Common myeloid progenitor, CD34-positive (primary cell): ENCODE data around the gene GLT8D2.
"Not testable (repeated sequence)": the region's sequence is repeated elsewhere in the genome, so short reads cannot be mapped to it uniquely, and the experiment has no call there.

Source experiments
- CTCF ChIA-PET: fragments of 350-600 bp; sonication (Branson Sonifier 250); formaldehyde crosslinking; loops from one replicate; lab custom pipeline; 2021; ENCODE audit warnings: antibody characterized with exemption; lab: Charles Lee
- POLR2A ChIA-PET: fragments of 350-600 bp; sonication (Branson Sonifier 250); formaldehyde crosslinking; loops from one replicate; lab custom pipeline; 2021; ENCODE audit warnings: antibody characterized with exemption; lab: Charles Lee
- DNase-seq, 3 donors: peaks; one replicate each; pipeline versions ENCODE4 v3.0.0 to v3.0.0-alpha.2; 2013
- H3K27ac ChIP-seq, 2 experiments: 1 replicate in 1 of 2; 2 replicates in 1 of 2; pipeline ENCODE4 v1.7.0; 2013; ENCODE audit warnings: inconsistent platforms in 2 of 2, low read length in 2 of 2, mild to moderate bottlenecking in 2 of 2, low read depth in 1 of 2, moderate library complexity in 1 of 2; ENCODE audit not compliant: severe bottlenecking in 2 of 2, insufficient read depth in 1 of 2, poor library complexity in 1 of 2
- H3K27me3 ChIP-seq, 5 experiments: replicated peaks in 2 of 5; 1 replicate in 3 of 5; 2 replicates in 2 of 5; pipeline versions ENCODE4 v1.6.1 to v1.7.0; 2013; ENCODE audit warnings: low read length in 4 of 5, mild to moderate bottlenecking in 2 of 5, moderate library complexity in 2 of 5, inconsistent platforms in 1 of 5; ENCODE audit not compliant: insufficient read depth in 5 of 5, control insufficient read depth in 4 of 5
- H3K36me3 ChIP-seq, 4 experiments: 1 replicate in 2 of 4; 2 replicates in 2 of 4; pipeline versions ENCODE4 v1.6.1 to v1.7.0; 2013; ENCODE audit warnings: low read length in 3 of 4, control low read depth in 1 of 4, mild to moderate bottlenecking in 1 of 4; ENCODE audit not compliant: control insufficient read depth in 4 of 4, insufficient read depth in 4 of 4
- H3K4me1 ChIP-seq, 4 experiments: 1 replicate in 3 of 4; 2 replicates in 1 of 4; pipeline versions ENCODE4 v1.6.1 to v1.7.1; 2013; ENCODE audit warnings: low read length in 3 of 4, mild to moderate bottlenecking in 3 of 4, control low read depth in 1 of 4, inconsistent platforms in 1 of 4, moderate library complexity in 1 of 4; ENCODE audit not compliant: control insufficient read depth in 4 of 4, insufficient read depth in 4 of 4; ENCODE audit errors: control extremely low read depth in 1 of 4
- H3K4me3 ChIP-seq, 7 experiments: 1 replicate in 4 of 7; 2 replicates in 3 of 7; pipeline versions ENCODE4 v1.5.1 to v1.7.0; 2013; ENCODE audit warnings: mild to moderate bottlenecking in 7 of 7, low read length in 6 of 7, moderate library complexity in 6 of 7, inconsistent platforms in 2 of 7, low read depth in 2 of 7, control low read depth in 1 of 7; ENCODE audit not compliant: insufficient read depth in 4 of 7, control insufficient read depth in 1 of 7; ENCODE audit errors: extremely low read depth in 1 of 7
- H3K9me3 ChIP-seq, 5 experiments: 1 replicate in 4 of 5; 2 replicates in 1 of 5; pipeline versions ENCODE4 v1.6.1 to v1.7.1; 2013; ENCODE audit warnings: low read length in 4 of 5, mild to moderate bottlenecking in 2 of 5, inconsistent platforms in 1 of 5, low read depth in 1 of 5, moderate library complexity in 1 of 5; ENCODE audit not compliant: control insufficient read depth in 4 of 5, insufficient read depth in 2 of 5; ENCODE audit errors: control extremely low read depth in 1 of 5
- WGBS: methylation state at CpG from one replicate; pipeline ENCODE4 v1.1.5; 2013; ENCODE audit not compliant: insufficient coverage; 5-methylcytosine and 5-hydroxymethylcytosine counted together

The GLT8D2 gene

DNA sequence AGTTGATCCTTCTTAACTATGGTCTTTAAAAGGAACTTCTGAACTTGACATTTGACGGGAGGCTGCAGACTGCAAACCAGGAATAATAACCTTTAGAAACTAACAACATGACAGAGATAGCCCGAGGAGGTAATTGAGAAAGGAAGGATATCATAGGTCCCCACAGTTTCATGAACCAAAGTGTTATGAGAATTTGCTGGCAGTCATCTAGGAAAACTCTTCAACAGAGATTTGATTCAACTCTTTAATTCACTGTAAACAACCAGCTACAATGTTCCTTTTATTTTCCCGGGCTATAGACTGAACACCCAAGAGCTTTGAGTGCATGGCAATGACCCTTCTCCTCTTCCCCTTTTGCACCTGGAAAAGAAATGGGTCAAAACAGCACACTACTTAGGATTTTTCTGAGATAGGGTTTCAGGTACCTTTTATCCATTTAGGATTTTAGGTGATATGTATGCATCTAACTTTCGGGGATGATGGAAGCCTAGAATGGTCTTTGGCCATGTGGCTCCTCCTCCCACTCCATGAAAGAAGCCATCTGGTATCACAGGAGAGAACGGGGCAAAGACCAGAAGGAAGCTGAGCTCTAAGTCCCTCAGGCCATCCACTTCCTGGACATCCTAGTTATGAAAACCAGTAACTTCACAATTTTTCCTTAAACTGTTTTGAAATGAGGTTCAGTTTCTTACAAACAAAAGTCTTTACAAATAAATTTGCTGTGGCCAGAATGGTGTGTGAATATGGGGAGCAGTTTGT, 23.0 kb downstream of the GLT8D2 start:
- ChIA-PET POLR2A (no interaction called here), CTCF (no interaction called here)
- H3K9me3 ChIP-seq = peaks cover 2 to 8% (median 3%) of the 10 kb centered on the region in 5 experiments
- H3K36me3 ChIP-seq = no peaks in the 10 kb centered on the region
- no peak for DNase-seq
- no peaks in the 10 kb centered on the region for H3K4me1 ChIP-seq
- H3K27ac ChIP-seq = no peak overlapping the region
- no peaks in the 10 kb centered on the region for H3K27me3 ChIP-seq
- no peak overlapping the region for H3K4me3 ChIP-seq
- 48% methylated on average over 3 of the region's 5 CpGs for WGBS

DNA sequence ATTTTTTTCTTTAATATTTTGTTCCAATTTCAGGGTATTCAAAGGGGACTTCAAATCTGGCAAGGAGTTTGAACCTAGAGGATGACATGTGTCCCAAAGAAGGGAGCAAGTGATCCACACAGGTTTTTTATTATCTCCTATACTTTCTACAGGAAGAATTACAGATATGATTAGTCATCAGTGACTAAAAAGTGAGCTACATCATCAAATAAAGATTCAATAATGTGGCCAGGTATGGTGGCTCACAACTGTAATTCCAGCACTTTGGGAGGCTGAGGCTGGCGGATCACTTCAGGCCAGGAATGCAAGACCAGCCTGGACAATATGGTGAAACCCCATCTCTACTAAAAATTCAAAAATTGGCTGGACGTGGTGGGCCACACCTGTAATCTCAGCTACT, 24.2 kb downstream of the GLT8D2 start:
- no peak for DNase-seq
- Histone ChIP-seq H3K9me3 (peaks cover 2 to 8% (median 3%) of the 10 kb centered on the region in 5 experiments), H3K27me3 (no peaks in the 10 kb centered on the region), H3K4me1 (no peaks in the 10 kb centered on the region), H3K36me3 (no peaks in the 10 kb centered on the region), H3K4me3 (no peak overlapping the region), H3K27ac (no peak overlapping the region)
- ChIA-PET POLR2A (no interaction called here), CTCF (no interaction called here)
- 100% methylated on average over 2 of the region's 2 CpGs for WGBS

DNA sequence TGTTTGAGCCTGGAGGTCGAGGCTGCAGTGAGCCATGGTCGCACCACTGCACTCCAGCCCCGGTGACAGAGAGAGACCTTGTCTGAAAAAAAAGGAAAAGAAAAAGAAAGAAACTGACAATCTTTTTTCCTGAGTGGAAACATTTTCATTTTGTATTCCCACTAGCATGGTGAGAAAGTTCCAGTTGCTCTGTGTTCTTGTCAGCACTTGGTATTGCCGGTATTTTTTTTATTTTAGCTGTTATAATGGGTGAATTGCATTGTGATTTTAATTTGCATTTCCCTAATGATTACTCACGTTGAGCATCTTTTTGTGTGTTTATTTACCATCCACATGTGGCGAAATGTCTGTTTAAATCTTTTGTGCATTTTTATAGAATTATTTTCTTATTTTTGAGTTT, 25.6 kb downstream of the GLT8D2 start:
- H3K27me3 ChIP-seq = no peaks in the 10 kb centered on the region
- no peak for DNase-seq
- H3K4me1 ChIP-seq = no peaks in the 10 kb centered on the region
- H3K9me3 ChIP-seq = peaks cover 2 to 8% (median 3%) of the 10 kb centered on the region in 5 experiments
- ChIA-PET POLR2A (no interaction called here), CTCF (interaction anchor here (1.1 kb wide), 1 partner anchor 17 kb away, joined by 4 read pairs; no protein-coding TSS in a partner anchor)
- WGBS = 96% methylated on average over 4 of the region's 6 CpGs
- H3K4me3 ChIP-seq = no peak overlapping the region
- H3K27ac ChIP-seq = no peak overlapping the region
- no peaks in the 10 kb centered on the region for H3K36me3 ChIP-seq

DNA sequence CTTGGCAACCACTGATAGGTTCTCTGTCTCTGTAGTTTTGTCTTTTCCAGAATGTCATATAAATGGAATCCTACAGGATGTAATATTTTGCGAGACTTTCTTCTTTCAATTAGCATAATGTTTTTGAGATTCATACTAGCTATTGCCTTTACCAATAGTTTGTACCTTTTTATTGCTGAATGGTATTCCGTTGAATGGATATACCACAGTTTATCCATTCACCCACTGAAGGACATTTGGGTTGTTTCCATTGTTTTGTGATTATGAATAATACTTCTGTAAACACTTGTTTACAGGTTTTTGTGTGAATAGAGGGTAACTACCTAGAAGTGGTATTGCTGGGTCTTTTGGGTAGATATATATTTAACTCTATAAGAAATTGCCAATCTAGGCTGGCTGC, 26.3 kb downstream of the GLT8D2 start:
- H3K9me3 ChIP-seq = peaks cover 2 to 8% (median 3%) of the 10 kb centered on the region in 5 experiments
- CTCF ChIA-PET = interaction anchor here (1.1 kb wide), 1 partner anchor 17 kb away, joined by 4 read pairs; no protein-coding TSS in a partner anchor
- H3K36me3 ChIP-seq = no peaks in the 10 kb centered on the region
- H3K4me1 ChIP-seq = no peaks in the 10 kb centered on the region
- no peaks in the 10 kb centered on the region for H3K27me3 ChIP-seq
- POLR2A ChIA-PET = no interaction called here
- no peak overlapping the region for H3K27ac ChIP-seq
- DNase-seq = no peak
- no peak overlapping the region for H3K4me3 ChIP-seq
- no CpG with 5 or more reads among the region's 2 CpGs for WGBS

DNA sequence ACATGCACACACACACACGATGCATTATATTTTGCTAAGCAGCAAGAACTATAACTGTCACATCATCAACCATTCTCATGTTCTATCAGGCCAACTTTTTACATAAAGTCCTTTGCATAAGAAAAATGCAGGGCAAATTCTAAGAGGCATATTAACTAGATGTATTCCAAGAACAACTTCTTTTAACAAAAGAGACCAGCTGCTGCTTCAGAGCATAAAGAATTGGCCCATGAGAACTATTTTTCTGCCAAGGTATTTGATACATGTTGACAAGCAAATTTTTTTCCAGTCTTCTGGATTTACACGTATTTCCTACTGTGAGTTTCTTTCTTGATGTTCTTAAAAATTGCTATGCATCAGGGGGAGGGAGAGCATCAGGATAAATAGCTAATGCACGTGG, 27.2 kb downstream of the GLT8D2 start:
- Histone ChIP-seq H3K36me3 (no peaks in the 10 kb centered on the region), H3K4me1 (no peaks in the 10 kb centered on the region), H3K27ac (no peak overlapping the region), H3K27me3 (no peaks in the 10 kb centered on the region), H3K9me3 (peaks cover 2 to 8% (median 3%) of the 10 kb centered on the region in 5 experiments), H3K4me3 (no peak overlapping the region)
- WGBS = 40% methylated on average over 1 of the region's 3 CpGs
- no peak for DNase-seq
- ChIA-PET CTCF (no interaction called here), POLR2A (no interaction called here)

DNA sequence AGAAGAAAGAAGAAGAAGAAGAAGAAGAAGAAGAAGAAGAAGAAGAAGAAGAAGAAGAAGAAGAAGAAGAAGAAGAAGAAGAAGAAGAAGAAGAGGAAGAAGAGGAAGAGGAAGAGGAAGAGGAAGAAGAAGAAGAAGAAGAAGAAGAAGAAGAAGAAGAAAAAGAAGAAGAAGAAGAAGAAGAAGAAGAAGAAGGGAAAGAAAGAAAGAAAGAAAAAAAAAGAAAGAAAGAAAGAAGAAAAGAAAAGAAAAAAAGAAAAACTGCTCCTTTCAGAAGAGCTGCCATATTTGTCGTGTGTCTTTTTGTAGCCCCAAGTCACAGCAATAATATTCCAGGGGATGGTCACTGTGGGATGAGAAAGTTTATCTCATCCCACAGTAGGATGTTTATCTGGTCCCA, 28.1 kb downstream of the GLT8D2 start:
- no CpG with 5 or more reads among the region's 1 CpG for WGBS
- H3K4me1 ChIP-seq, H3K36me3 ChIP-seq, DNase-seq, CTCF ChIA-PET, H3K27ac ChIP-seq, H3K27me3 ChIP-seq, H3K9me3 ChIP-seq, H3K4me3 ChIP-seq: not testable (repeated sequence)
- POLR2A ChIA-PET = interaction anchor here (0.6 kb wide), 1 partner anchor 151 kb away, joined by 3 read pairs; no protein-coding TSS in a partner anchor

DNA sequence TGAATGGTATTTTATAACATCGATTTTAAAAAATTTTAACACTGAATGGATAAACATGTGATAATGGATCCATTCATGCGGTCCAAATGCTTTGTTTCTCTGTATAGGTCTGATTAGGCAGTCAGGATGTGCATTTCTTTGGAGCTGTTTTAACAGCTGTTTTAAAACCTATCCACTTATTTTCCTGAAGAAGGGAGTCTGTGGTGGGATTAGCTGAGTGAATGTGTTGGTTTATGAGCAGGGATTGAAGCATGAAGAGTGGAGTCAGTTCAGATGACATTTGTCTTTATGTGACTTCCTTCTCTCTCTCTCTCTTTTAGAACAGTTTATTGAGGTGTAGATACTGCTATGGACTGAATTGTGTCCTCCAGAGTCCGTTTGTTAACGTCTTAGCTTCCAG, 37.7 kb downstream of the GLT8D2 start:
- Histone ChIP-seq H3K27ac (no peak overlapping the region), H3K4me1 (no peaks in the 10 kb centered on the region), H3K27me3 (no peaks in the 10 kb centered on the region), H3K4me3 (no peak overlapping the region), H3K9me3 (no peaks in the 10 kb centered on the region), H3K36me3 (no peaks in the 10 kb centered on the region)
- CTCF ChIA-PET = no interaction called here
- WGBS = 100% methylated on average over 1 of the region's 4 CpGs
- POLR2A ChIA-PET = no interaction called here
- no peak for DNase-seq
